ENCODE measurements around the gene CCDC174.

CCDC174 gene

GRCh38 chr3:14703128-14703750 is 51.7 kb downstream of the CCDC174 start:
- DNase-seq (ENCODE audit: low spot score) = no peak

DNA sequence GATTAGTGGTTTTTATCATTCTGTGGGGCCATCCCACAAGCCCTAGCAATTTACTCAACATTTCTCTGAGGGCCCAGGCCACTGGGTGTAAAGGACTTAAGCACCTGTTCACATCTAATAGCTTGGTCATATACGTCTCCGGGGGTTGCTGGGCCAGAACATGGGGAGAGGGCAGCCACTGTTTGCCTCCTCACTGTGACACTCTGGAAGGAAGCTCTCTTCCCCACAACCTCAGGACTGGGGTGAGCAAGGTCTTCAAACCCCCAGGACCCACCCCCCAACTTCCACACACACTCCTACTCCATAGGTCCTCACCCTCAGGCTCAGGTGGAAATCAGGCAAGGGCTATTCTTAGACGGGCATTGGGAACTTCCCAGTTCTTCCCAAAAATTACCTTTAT is 52.2 kb downstream of the CCDC174 start:
- DNase-seq (ENCODE audit: low spot score) = no peak

GRCh38 chr3:14706096-14706495 is 54.5 kb downstream of the CCDC174 start:
- DNase-seq (ENCODE audit: low spot score) = no peak

- no peak for DNase-seq (ENCODE audit: low spot score)
Observed at GRCh38 chr3:14716591-14716990, 65.0 kb downstream of the CCDC174 start.

- no peak for DNase-seq (ENCODE audit: low spot score)
Observed at GRCh38 chr3:14717307-14717706, 65.7 kb downstream of the CCDC174 start.

- DNase-seq (ENCODE audit: low spot score) = no peak
Observed at GRCh38 chr3:14718539-14718938, 67.0 kb downstream of the CCDC174 start.

DNA sequence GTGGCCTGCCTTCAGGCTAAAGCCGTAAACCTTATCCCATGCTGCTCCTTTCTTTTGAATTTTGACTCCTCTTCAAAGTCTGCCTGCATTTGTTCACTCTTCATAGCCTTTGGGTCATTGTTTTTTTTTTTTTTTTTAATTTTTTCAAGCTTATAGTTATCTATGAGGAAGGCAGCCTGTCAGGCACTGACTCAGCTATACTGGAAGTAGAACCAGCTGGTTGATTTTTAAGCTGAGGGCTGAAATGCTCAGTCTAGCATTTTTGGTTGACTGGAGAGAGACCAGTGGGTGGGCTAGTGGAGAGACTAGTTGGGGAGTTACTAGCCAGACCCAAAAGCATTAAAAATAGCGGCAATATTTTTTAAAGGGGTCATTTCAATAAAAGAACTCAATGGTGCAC is 67.4 kb downstream of the CCDC174 start:
- no peak for DNase-seq (ENCODE audit: low spot score)

DNA sequence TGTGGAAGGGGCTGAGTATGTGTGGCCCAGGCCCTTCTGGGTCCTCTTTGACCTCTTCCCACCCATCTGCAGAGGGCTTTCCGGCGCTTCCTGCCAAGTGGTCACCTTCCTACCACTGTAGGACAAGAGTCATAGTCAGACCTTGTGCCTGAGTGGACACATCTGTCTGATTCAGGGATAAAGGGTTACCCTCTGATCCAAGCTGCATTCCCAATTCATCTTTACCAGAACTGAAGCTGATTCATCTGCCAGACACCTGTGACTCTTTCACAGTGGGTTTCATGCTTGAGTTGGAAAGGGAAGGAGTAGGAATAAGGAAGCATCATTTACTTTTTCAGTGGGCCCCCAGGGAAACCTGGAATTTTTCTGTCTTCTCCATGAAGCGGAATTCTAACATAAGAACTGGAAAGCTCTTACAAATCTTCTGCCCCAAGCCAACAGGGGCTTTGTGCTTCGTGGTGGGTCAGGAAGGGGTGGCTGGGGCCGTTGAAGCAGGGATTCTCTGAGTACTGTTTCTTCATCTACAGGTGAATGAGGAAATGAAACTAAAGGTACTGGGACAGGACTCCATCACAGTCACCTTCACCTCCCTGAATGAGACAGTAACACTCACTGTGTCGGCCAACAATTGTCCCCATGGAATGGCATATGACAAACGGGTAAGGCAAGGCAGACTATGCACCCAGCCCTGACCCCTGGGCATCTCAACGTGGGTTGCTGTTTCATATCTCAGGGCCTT is 69.7 kb downstream of the CCDC174 start:
- DNase-seq (ENCODE audit: low spot score) = no peak
